H9 (cell line): ENCODE results near the gene POU2AF1. TPM values are rescaled to one million over a fixed set of nuclear protein-coding genes. Genes with fewer than 3 reads are reported as not detected.
A peak's percentile ranks its signal among the peaks of the same experiment; 100 is the strongest.

Source experiments
- DNase-seq: peaks from one replicate; pipeline ENCODE4 v3.0.0-alpha.2; 2017
- H2AFZ ChIP-seq: one replicate; pipeline ENCODE4 v1.6.1; 2013; ENCODE audit warnings: mild to moderate bottlenecking, low read length, control low read depth, moderate library complexity
- H2AK5ac ChIP-seq: 2 replicates; pipeline ENCODE4 v1.6.1; 2013; ENCODE audit warnings: low read length, control low read depth, mixed read lengths; ENCODE audit not compliant: insufficient read length
- H2BK120ac ChIP-seq: one replicate; pipeline ENCODE4 v1.6.1; 2013; ENCODE audit warnings: low read depth, mild to moderate bottlenecking, low read length, control low read depth, inconsistent platforms; ENCODE audit not compliant: poor library complexity, severe bottlenecking
- H2BK12ac ChIP-seq: 2 replicates; pipeline ENCODE4 v1.6.1; 2013; ENCODE audit warnings: low read length, control low read depth, mixed read lengths, low read depth; ENCODE audit not compliant: insufficient read length
- H2BK15ac ChIP-seq: 2 replicates; pipeline ENCODE4 v1.6.1; 2013; ENCODE audit warnings: low read depth, low read length, control low read depth
- H2BK20ac ChIP-seq: one replicate; pipeline ENCODE4 v1.6.1; 2013; ENCODE audit warnings: low read depth, mild to moderate bottlenecking, low read length, control low read depth, inconsistent platforms; ENCODE audit not compliant: poor library complexity, severe bottlenecking
- H2BK5ac ChIP-seq: 2 replicates; pipeline ENCODE4 v1.6.1; 2013; ENCODE audit warnings: low read length, control low read depth, mixed read lengths; ENCODE audit not compliant: insufficient read length
- H3K14ac ChIP-seq: 2 replicates; pipeline ENCODE4 v1.6.1; 2013; ENCODE audit warnings: low read length, control low read depth; ENCODE audit not compliant: insufficient read depth
- H3K18ac ChIP-seq: 2 replicates; pipeline ENCODE4 v1.6.1; 2013; ENCODE audit warnings: low read depth, mild to moderate bottlenecking, mixed read lengths, low read length, control low read depth; ENCODE audit not compliant: insufficient read length
- H3K23ac ChIP-seq: 2 replicates; pipeline ENCODE4 v1.6.1; 2013; ENCODE audit warnings: low read length, control low read depth, mixed read lengths, low read depth; ENCODE audit not compliant: insufficient read length
- H3K23me2 ChIP-seq: 2 replicates; pipeline ENCODE4 v1.6.1; 2013; ENCODE audit warnings: low read depth, mild to moderate bottlenecking, mixed read lengths, low read length, control low read depth; ENCODE audit not compliant: insufficient read length, poor library complexity, severe bottlenecking
- H3K27ac ChIP-seq: 2 replicates; pipeline ENCODE4 v1.5.1; 2013; ENCODE audit warnings: low read length, control low read depth, mixed read lengths, low read depth; ENCODE audit not compliant: insufficient read length
- H3K27me3 ChIP-seq: 2 replicates; pipeline ENCODE4 v1.6.1; 2013; ENCODE audit warnings: low read length, control low read depth, inconsistent platforms; ENCODE audit not compliant: insufficient read depth
- H3K4ac ChIP-seq: 2 replicates; pipeline ENCODE4 v1.6.1; 2013; ENCODE audit warnings: low read depth, mild to moderate bottlenecking, control low read depth, inconsistent platforms, low read length, moderate library complexity
- H3K4me1 ChIP-seq: 2 replicates; pipeline ENCODE4 v1.6.1; 2013; ENCODE audit warnings: low read length, control low read depth, inconsistent platforms; ENCODE audit not compliant: insufficient read depth
- H3K4me2 ChIP-seq: 2 replicates; pipeline ENCODE4 v1.6.1; 2013; ENCODE audit warnings: low read length, control low read depth, mixed read lengths; ENCODE audit not compliant: insufficient read length, insufficient read depth
- H3K56ac ChIP-seq: 2 replicates; pipeline ENCODE4 v1.6.1; 2013; ENCODE audit warnings: low read depth, mild to moderate bottlenecking, mixed read lengths, low read length, control low read depth; ENCODE audit not compliant: insufficient read length
- H3K79me1 ChIP-seq: 2 replicates; pipeline ENCODE4 v1.6.1; 2013; ENCODE audit warnings: low read depth, mild to moderate bottlenecking, moderate library complexity, low read length, control low read depth, inconsistent platforms; ENCODE audit not compliant: insufficient read depth, poor library complexity, severe bottlenecking
- H3K79me2 ChIP-seq: 2 replicates; pipeline ENCODE4 v1.6.1; 2013; ENCODE audit warnings: low read length, control low read depth, inconsistent platforms; ENCODE audit not compliant: insufficient read depth
- H3K9ac ChIP-seq: 2 replicates; pipeline ENCODE4 v1.6.1; 2013; ENCODE audit warnings: low read length, control low read depth, mixed read lengths; ENCODE audit not compliant: insufficient read length; ENCODE audit errors: extremely low read depth
- H3K9me3 ChIP-seq: one replicate; pipeline ENCODE4 v1.6.1; 2013; ENCODE audit warnings: low read depth, low read length, inconsistent platforms; ENCODE audit not compliant: control insufficient read depth
- H3T11ph ChIP-seq: one replicate; pipeline ENCODE4 v1.6.1; 2013; ENCODE audit warnings: mild to moderate bottlenecking, low read length, control low read depth, inconsistent platforms
- H4K20me1 ChIP-seq: one replicate; pipeline ENCODE4 v1.6.1; 2013; ENCODE audit not compliant: control insufficient read depth, insufficient read length, insufficient read depth
- H4K5ac ChIP-seq: 2 replicates; pipeline ENCODE4 v1.6.1; 2013; ENCODE audit warnings: low read depth, mild to moderate bottlenecking, mixed read lengths, low read length, control low read depth; ENCODE audit not compliant: insufficient read length
- H4K8ac ChIP-seq: replicated peaks from 2 replicates; pipeline ENCODE4 v1.6.1; 2013; ENCODE audit warnings: low read length, control low read depth, mixed read lengths, low read depth; ENCODE audit not compliant: insufficient read length
- H4K91ac ChIP-seq: 2 replicates; pipeline ENCODE4 v1.6.1; 2013; ENCODE audit warnings: low read depth, mild to moderate bottlenecking, moderate library complexity, mixed read lengths, low read length, control low read depth; ENCODE audit not compliant: insufficient read length
- H3K27ac Mint-ChIP-seq, 3 experiments: 2 replicates in 2 of 3; 3 replicates in 1 of 3; pipeline ENCODE4 v1.8.0; 2020 to 2021; ENCODE audit warnings: mixed read lengths in 3 of 3, mild to moderate bottlenecking in 1 of 3, moderate library complexity in 1 of 3
- H3K27me3 Mint-ChIP-seq: 2 replicates; pipeline ENCODE4 v1.8.0; 2021; ENCODE audit warnings: low read depth, mild to moderate bottlenecking, moderate library complexity, mixed read lengths
- H3K36me3 Mint-ChIP-seq, 3 experiments: 2 replicates in 2 of 3; 3 replicates in 1 of 3; pipeline ENCODE4 v1.8.0; 2020 to 2021; ENCODE audit warnings: low read depth in 3 of 3, mixed read lengths in 3 of 3; ENCODE audit not compliant: insufficient read depth in 1 of 3
- H3K4me1 Mint-ChIP-seq, 2 experiments: 2 replicates each; pipeline ENCODE4 v1.8.0; 2020; ENCODE audit warnings: mixed read lengths in 2 of 2
- H3K4me3 Mint-ChIP-seq, 2 experiments: 2 replicates in 1 of 2; 3 replicates in 1 of 2; pipeline ENCODE4 v1.8.0; 2020 to 2021; ENCODE audit warnings: mild to moderate bottlenecking in 2 of 2, mixed read lengths in 2 of 2, moderate library complexity in 1 of 2
- H3K9me3 Mint-ChIP-seq, 2 experiments: 2 replicates in 1 of 2; 3 replicates in 1 of 2; pipeline ENCODE4 v1.8.0; 2020; ENCODE audit warnings: mild to moderate bottlenecking in 2 of 2, mixed read lengths in 2 of 2, moderate library complexity in 1 of 2
- WGBS: extraction: QIAGEN DNeasy Blood & Tissue Kit; methylation state at CpG from one replicate; pipeline ENCODE4 v1.1.7; 2013; ENCODE audit warnings: missing lambda C conversion rate, low lambda C conversion rate, mixed read lengths; ENCODE audit not compliant: insufficient read length; ENCODE audit errors: extremely low coverage; 5-methylcytosine and 5-hydroxymethylcytosine counted together
- total RNA-seq: library from RNA; stranded (reverse); gene quantifications from 2 replicates; pipeline ENCODE4 v1.2.1, GENCODE V29; 2021
- TF ChIP-seq, protein P1 (sequence below): fragments of 200-600 bp; sonication (generic); conservative IDR thresholded peaks from 3 replicates; pipeline ENCODE4 v1.8.0; 2021; ENCODE audit warnings: antibody characterized with exemption, mild to moderate bottlenecking

POU2AF1 gene
- total RNA-seq, 1 experiment from 2014 or later: not detected

DNA sequence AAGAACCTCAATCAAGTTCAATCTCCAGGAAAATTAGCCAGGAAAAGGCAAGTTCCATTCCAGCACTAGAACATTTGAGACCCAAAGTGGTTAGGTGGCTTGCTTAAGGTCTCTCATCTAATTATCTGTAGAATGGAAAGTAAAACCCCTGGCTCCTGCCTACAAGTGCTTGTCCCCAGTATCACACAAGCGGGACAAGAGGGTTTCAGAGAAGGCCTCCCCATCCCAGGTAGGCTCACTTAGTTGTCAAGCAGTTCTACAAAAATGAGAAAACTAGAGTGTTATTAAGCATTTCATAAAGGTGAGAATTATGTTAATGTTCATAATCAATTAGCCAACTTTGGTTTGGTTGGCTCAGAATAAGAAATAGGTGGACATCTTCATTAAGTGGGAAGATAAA is 5.5 kb downstream of the POU2AF1 start:
- Histone ChIP-seq H2BK15ac (no peak overlapping the region), H3K4ac (no peak overlapping the region), H3K27ac (no peak overlapping the region), H4K5ac (no peak overlapping the region), H2AFZ (no peak overlapping the region), H3K56ac (no peak overlapping the region), H4K20me1 (no peaks in the 10 kb centered on the region), H2BK5ac (no peak overlapping the region), H3K4me1 (no peaks in the 10 kb centered on the region), H3K79me2 (no peaks in the 10 kb centered on the region), H4K91ac (no peak overlapping the region), H3T11ph (no peak overlapping the region), H3K23ac (no peak overlapping the region), H3K4me2 (no peak overlapping the region), H4K8ac (no peak overlapping the region), H3K14ac (no peak overlapping the region), H2BK20ac (no peak overlapping the region), H3K9me3 (no peaks in the 10 kb centered on the region), H3K18ac (no peak overlapping the region), H3K9ac (peak overlapping the region; percentile 14), H3K79me1 (no peaks in the 10 kb centered on the region), H3K23me2 (no peaks in the 10 kb centered on the region), H3K27me3 (no peaks in the 10 kb centered on the region), H2BK120ac (no peak overlapping the region), H2BK12ac (no peak overlapping the region), H2AK5ac (no peak overlapping the region)
- no CpG with 5 or more reads among the region's 1 CpG for whole genome bisulfite sequencing
- DNase-seq: no peak
- Mint-ChIP-seq H3K27me3 (no peaks in the 10 kb centered on the region; the same call in 1 of the 2 replicates), H3K27ac (no peak overlapping the region), H3K9me3 (no peaks in the 10 kb centered on the region), H3K4me3 (no peak overlapping the region), H3K36me3 (no peaks in the 10 kb centered on the region), H3K4me1 (no peaks in the 10 kb centered on the region)
- TF ChIP-seq, protein P1, sequence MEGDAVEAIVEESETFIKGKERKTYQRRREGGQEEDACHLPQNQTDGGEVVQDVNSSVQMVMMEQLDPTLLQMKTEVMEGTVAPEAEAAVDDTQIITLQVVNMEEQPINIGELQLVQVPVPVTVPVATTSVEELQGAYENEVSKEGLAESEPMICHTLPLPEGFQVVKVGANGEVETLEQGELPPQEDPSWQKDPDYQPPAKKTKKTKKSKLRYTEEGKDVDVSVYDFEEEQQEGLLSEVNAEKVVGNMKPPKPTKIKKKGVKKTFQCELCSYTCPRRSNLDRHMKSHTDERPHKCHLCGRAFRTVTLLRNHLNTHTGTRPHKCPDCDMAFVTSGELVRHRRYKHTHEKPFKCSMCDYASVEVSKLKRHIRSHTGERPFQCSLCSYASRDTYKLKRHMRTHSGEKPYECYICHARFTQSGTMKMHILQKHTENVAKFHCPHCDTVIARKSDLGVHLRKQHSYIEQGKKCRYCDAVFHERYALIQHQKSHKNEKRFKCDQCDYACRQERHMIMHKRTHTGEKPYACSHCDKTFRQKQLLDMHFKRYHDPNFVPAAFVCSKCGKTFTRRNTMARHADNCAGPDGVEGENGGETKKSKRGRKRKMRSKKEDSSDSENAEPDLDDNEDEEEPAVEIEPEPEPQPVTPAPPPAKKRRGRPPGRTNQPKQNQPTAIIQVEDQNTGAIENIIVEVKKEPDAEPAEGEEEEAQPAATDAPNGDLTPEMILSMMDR: no peak
